B cell (primary cell): ENCODE measurements around the gene APH1A.

Source experiments
- CTCF ChIP-seq: fragments of 200-600 bp; IDR thresholded peaks from one replicate; pipeline ENCODE4 v1.8.0; 2022; ENCODE audit warnings: antibody characterized with exemption, mild to moderate bottlenecking
- EZH2 ChIP-seq: IDR thresholded peaks from 2 replicates; pipeline ENCODE4 v1.6.1; 2012; ENCODE audit warnings: borderline replicate concordance, low read depth, mild to moderate bottlenecking, moderate library complexity, low read length; ENCODE audit not compliant: insufficient read depth, poor library complexity, severe bottlenecking

DNA sequence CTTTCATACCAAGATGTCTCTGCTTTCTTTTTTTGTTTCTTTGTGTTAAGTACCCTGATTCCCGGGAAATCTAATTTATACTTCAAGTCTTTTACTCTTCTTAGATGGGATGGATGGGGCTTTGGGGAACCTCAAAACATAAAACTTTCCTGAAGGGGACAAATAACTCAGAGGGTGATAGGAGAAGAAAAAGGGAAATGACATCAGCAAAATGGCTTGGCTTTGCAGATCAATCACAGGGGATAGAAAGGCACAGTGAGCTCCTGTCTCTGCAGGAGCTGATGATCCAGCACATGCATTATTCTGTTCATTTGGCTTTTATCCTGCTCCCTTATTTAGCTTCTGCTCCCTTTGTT lies 12.6 kb downstream of the APH1A start:
- no peak for TF ChIP-seq EZH2
- TF ChIP-seq CTCF, result no peak
